Smooth muscle cell (in vitro differentiated cells): Measurements from ENCODE around the gene DNAJC16. TPM values are rescaled to one million over a fixed set of nuclear protein-coding genes. Genes with fewer than 3 reads are reported as not detected.
"Not testable (repeated sequence)": the region's sequence is repeated elsewhere in the genome, so short reads cannot be mapped to it uniquely, and the experiment has no call there.

Experiments used
- DNase-seq: peaks from one replicate; lab custom pipeline; 2025; ENCODE audit not compliant: unreplicated experiment; lab: John Stamatoyannopoulos, UW
- H2AFZ ChIP-seq: fragments of 200-600 bp; sonication (generic); 2 replicates; pipeline ENCODE4 v1.6.0; 2016; ENCODE audit warnings: antibody characterized with exemption, low read depth, mild to moderate bottlenecking
- H3F3A ChIP-seq: fragments of 200-600 bp; sonication (generic); 2 replicates; pipeline ENCODE4 v1.6.0; 2017; ENCODE audit warnings: antibody characterized with exemption, low read depth
- H3K27ac ChIP-seq: fragments of 200-600 bp; sonication (generic); 2 replicates; pipeline ENCODE4 v1.5.1; 2016; ENCODE audit warnings: low read depth, mild to moderate bottlenecking
- H3K27me3 ChIP-seq: fragments of 200-600 bp; sonication (generic); 2 replicates; pipeline ENCODE4 v1.6.1; 2016; ENCODE audit warnings: low read depth, mild to moderate bottlenecking
- H3K36me3 ChIP-seq: fragments of 200-600 bp; sonication (generic); 2 replicates; pipeline ENCODE4 v1.5.1; 2016; ENCODE audit warnings: low read depth
- H3K4me1 ChIP-seq: fragments of 200-600 bp; sonication (generic); 2 replicates; pipeline ENCODE4 v1.5.1; 2016; ENCODE audit warnings: low read depth
- H3K4me2 ChIP-seq: fragments of 200-600 bp; sonication (generic); 2 replicates; pipeline ENCODE4 v1.6.0; 2016; ENCODE audit warnings: mild to moderate bottlenecking
- H3K4me3 ChIP-seq: fragments of 200-600 bp; sonication (generic); 2 replicates; pipeline ENCODE4 v1.5.1; 2016; ENCODE audit warnings: mild to moderate bottlenecking
- H3K79me2 ChIP-seq: fragments of 200-600 bp; sonication (generic); 2 replicates; pipeline ENCODE4 v1.6.0; 2016; ENCODE audit warnings: low read depth, mild to moderate bottlenecking
- H3K9ac ChIP-seq: fragments of 200-600 bp; sonication (generic); 2 replicates; pipeline ENCODE4 v1.6.0; 2016; ENCODE audit warnings: low read depth
- H3K9me3 ChIP-seq: fragments of 200-600 bp; sonication (generic); replicated peaks from 2 replicates; pipeline ENCODE4 v1.5.1; 2016; ENCODE audit warnings: low read depth
- H4K20me1 ChIP-seq: fragments of 200-600 bp; sonication (generic); 2 replicates; pipeline ENCODE4 v1.6.0; 2016; ENCODE audit warnings: low read depth
- WGBS: methylation state at CpG from one replicate; pipeline ENCODE4 v1.1.7; 2016; ENCODE audit warnings: low lambda C conversion rate; 5-methylcytosine and 5-hydroxymethylcytosine counted together
- polyA plus RNA-seq: library from polyadenylated mRNA; unstranded; fragments of >200 nt; fragmentation: Nextera tagmentation; extraction: Ambion mirVana; gene quantifications from 2 replicates; pipeline ENCODE4 v1.2.1, GENCODE V29; 2016
- total RNA-seq: library from RNA; depleted of rRNA; stranded (reverse); fragments of >200 nt; gene quantifications from 2 replicates; pipeline ENCODE4 v1.2.3, GENCODE V29; 2014
- TF ChIP-seq, protein P1 (sequence below): fragments of 200-600 bp; sonication (generic); IDR thresholded peaks from 2 replicates; pipeline ENCODE4 v1.5.1; 2017; ENCODE audit warnings: borderline replicate concordance, mild to moderate bottlenecking, antibody characterized with exemption; ENCODE audit not compliant: insufficient read depth, poor library complexity, severe bottlenecking

DNAJC16 gene
- total and polyA plus RNA-seq, 2 experiments from 2014 or later = 4.0 to 18.3 TPM

GRCh38 chr1:15519625-15520024, 7.0 kb upstream of the DNAJC16 start:
- Histone ChIP-seq H3K36me3 (no peaks in the 10 kb centered on the region), H3K27me3 (no peaks in the 10 kb centered on the region), H3K9ac (no peak overlapping the region), H3K4me2 (no peak overlapping the region), H3F3A (no peaks in the 10 kb centered on the region), H3K27ac (no peak overlapping the region), H2AFZ (no peak overlapping the region), H3K4me1 (peaks cover 6% of the 10 kb centered on the region), H4K20me1 (no peaks in the 10 kb centered on the region), H3K4me3 (no peak overlapping the region), H3K79me2 (no peaks in the 10 kb centered on the region), H3K9me3 (no peaks in the 10 kb centered on the region)
- TF ChIP-seq, protein P1, sequence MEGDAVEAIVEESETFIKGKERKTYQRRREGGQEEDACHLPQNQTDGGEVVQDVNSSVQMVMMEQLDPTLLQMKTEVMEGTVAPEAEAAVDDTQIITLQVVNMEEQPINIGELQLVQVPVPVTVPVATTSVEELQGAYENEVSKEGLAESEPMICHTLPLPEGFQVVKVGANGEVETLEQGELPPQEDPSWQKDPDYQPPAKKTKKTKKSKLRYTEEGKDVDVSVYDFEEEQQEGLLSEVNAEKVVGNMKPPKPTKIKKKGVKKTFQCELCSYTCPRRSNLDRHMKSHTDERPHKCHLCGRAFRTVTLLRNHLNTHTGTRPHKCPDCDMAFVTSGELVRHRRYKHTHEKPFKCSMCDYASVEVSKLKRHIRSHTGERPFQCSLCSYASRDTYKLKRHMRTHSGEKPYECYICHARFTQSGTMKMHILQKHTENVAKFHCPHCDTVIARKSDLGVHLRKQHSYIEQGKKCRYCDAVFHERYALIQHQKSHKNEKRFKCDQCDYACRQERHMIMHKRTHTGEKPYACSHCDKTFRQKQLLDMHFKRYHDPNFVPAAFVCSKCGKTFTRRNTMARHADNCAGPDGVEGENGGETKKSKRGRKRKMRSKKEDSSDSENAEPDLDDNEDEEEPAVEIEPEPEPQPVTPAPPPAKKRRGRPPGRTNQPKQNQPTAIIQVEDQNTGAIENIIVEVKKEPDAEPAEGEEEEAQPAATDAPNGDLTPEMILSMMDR = no peak
- DNase-seq = no peak
- WGBS = 90% methylated on average over 3 of the region's 3 CpGs

- H3K9ac ChIP-seq, H3K36me3 ChIP-seq, H3K79me2 ChIP-seq, DNase-seq, H3F3A ChIP-seq, H3K27me3 ChIP-seq, H2AFZ ChIP-seq, H3K9me3 ChIP-seq, H3K4me3 ChIP-seq, H4K20me1 ChIP-seq, H3K4me2 ChIP-seq, H3K27ac ChIP-seq: not testable (repeated sequence)
- WGBS = 94% methylated on average over 17 of the region's 17 CpGs
- peaks cover 15% of the 10 kb centered on the region for H3K4me1 ChIP-seq
Observed at GRCh38 chr1:15521206-15521906, 5.3 kb upstream of the DNAJC16 start.

DNA sequence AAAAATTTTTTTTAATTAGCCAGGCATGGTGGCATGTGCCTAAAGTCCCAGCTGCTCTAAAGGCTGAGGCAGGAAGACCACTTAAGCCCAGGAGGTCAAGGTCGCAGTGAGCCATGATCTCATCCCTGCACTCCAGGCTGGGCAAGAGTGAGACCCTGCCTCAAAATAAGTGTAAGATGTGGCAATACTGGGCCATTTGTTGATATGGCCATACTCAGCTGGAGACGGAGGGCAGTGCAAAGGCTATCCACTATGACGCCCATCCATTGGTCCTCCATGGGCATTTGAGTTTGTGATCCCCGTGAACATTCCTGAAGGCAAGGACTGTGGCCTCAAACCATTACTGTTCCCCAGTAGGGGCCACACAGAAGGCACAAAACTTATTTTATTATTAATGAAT, 4.1 kb upstream of the DNAJC16 start:
- H3K9ac ChIP-seq = no peak overlapping the region
- WGBS = 98% methylated on average over 4 of the region's 4 CpGs
- H3K4me3 ChIP-seq = no peak overlapping the region
- peaks cover 5% of the 10 kb centered on the region for H3K79me2 ChIP-seq
- no peaks in the 10 kb centered on the region for H3K36me3 ChIP-seq
- TF ChIP-seq, protein P1 = no peak
- H3K27ac ChIP-seq = no peak overlapping the region
- no peak for DNase-seq
- H2AFZ ChIP-seq = no peak overlapping the region
- H3K4me2 ChIP-seq = no peak overlapping the region
- no peaks in the 10 kb centered on the region for H4K20me1 ChIP-seq
- H3K27me3 ChIP-seq = no peaks in the 10 kb centered on the region
- peaks cover 19% of the 10 kb centered on the region for H3K4me1 ChIP-seq
- H3K9me3 ChIP-seq = no peaks in the 10 kb centered on the region
- H3F3A ChIP-seq = peaks cover 8% of the 10 kb centered on the region

DNA sequence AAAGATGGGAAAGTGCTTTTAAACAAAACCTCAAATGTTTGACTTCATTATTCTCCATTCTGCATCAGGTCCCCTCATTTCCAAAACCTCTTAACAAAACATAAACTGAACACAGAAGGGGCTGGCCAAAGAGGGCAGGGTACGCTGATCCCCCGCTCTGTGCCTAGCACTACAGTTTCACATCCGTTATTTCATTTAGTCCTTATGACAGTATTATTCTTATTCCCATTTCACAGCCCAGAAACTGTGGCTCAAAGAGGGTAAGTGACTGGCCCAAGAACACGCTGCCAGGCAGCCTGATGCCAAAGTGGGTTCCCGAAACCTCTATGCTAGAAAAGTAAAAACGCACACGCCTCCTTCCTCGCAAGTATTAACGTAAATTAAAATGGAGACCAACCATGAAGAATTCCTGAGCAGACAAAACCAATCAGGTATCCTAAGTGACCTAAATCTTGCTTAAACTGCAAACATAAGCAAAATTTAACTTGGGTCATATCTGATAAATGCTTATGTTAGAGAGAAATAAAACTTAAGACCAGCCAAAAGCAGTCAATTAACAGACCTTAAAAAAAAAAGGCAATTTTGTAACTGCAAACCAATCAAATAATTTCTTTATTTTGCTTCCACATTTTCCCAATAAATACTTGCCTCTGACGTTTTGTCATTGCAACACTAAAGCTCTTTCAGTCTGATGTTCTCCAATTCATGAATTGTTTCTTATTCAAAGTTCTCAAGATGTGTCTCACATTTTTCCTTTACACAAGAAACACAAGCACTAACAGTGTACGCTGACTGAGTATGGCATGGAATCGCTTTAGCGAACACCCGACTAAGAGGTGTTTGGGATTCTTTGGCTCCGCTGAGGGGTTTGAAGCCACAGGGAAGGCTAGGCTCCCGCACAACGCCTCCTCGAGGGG, 3.3 kb upstream of the DNAJC16 start:
- H3K27ac ChIP-seq = peak overlapping the region; percentile 83
- peaks cover 12% of the 10 kb centered on the region for H3K79me2 ChIP-seq
- TF ChIP-seq, protein P1 = no peak
- H3F3A ChIP-seq = peaks cover 8% of the 10 kb centered on the region
- peak overlapping the region; percentile 92 for H3K4me2 ChIP-seq
- 46% methylated on average over 18 of the region's 18 CpGs for WGBS
- H4K20me1 ChIP-seq = no peaks in the 10 kb centered on the region
- H3K9ac ChIP-seq = peak overlapping the region; percentile 86
- peak overlapping the region; percentile 87 for H3K4me3 ChIP-seq
- H3K4me1 ChIP-seq = peaks cover 23% of the 10 kb centered on the region
- no peaks in the 10 kb centered on the region for H3K27me3 ChIP-seq
- peak overlapping the region; percentile 89 for H2AFZ ChIP-seq
- H3K36me3 ChIP-seq = no peaks in the 10 kb centered on the region
- DNase-seq = no peak
- H3K9me3 ChIP-seq = no peaks in the 10 kb centered on the region
